ENCODE measurements around the gene GLI3.

GLI3 gene

GRCh38 chr7:42143711-42144600 is 93.1 kb downstream of the GLI3 start:
- no peak for DNase-seq (ENCODE audit: low spot score)

DNA sequence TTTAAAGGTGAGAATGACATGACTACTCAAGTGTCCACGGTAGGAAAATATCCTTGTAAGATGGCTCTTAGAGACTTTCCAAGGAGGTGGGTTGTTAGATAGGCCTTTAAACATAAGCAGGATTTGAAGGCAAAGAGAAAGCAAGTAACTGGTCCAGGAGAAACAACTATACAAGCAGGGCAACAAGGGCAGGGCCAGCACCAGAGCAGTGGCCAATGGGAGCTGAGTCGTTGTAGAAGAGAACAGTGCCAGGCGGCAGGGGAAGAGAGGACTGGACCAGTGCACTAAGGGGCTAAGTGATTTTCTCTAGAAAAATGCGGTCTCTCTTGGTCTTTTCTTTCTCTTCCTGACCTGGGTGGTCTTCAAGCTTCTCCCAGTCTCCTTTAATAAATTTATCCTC is 94.9 kb downstream of the GLI3 start:
- no peak for DNase-seq (ENCODE audit: low spot score)

DNA sequence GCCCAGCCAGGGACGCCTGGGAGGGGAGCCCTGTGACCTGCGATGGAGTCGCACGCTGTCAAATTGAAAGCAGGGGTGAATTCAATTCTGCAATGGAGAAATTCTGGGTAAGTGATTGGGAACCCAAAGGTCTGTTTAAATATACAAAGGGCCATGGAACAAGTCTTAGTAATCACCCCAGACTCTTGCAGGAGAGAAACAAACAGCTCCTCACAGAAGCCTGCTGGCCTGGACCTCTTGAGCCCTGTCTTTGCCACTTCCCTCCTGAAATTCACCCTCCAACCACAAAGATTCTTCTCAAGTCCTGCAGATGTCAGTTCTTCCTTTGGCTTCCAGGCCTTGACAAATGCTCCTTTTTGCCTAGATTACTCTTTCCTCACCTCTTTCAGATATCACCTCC is 97.3 kb downstream of the GLI3 start:
- DNase-seq (ENCODE audit: low spot score), result no peak

GRCh38 chr7:42138691-42139090 is 98.3 kb downstream of the GLI3 start:
- no peak for DNase-seq (ENCODE audit: low spot score)

- DNase-seq (ENCODE audit: low spot score), result no peak
Measured at GRCh38 chr7:42137941-42138340, 99.1 kb downstream of the GLI3 start.

DNA sequence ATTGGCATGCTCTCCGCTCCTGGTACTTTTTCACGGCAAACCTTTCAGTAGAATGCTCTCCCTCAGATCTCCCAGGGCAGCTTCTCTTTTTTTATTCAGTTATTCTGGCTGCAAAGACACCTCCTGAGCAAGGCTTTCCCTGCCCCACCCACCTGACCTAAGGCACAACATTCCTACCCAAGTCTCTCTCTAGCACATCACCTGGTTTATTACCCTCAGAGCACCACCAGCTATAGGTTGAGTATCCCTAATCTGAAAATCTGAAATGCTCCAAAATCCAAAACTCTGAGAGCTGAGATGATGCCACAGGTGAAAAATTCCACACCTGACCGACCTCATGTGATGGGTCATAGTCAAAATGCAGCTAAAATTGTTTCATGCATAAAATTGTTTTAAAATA is 99.6 kb downstream of the GLI3 start:
- no peak for DNase-seq (ENCODE audit: low spot score)

- no peak for DNase-seq (ENCODE audit: low spot score)
Measured at GRCh38 chr7:42135728-42136127, 101.3 kb downstream of the GLI3 start.

DNA sequence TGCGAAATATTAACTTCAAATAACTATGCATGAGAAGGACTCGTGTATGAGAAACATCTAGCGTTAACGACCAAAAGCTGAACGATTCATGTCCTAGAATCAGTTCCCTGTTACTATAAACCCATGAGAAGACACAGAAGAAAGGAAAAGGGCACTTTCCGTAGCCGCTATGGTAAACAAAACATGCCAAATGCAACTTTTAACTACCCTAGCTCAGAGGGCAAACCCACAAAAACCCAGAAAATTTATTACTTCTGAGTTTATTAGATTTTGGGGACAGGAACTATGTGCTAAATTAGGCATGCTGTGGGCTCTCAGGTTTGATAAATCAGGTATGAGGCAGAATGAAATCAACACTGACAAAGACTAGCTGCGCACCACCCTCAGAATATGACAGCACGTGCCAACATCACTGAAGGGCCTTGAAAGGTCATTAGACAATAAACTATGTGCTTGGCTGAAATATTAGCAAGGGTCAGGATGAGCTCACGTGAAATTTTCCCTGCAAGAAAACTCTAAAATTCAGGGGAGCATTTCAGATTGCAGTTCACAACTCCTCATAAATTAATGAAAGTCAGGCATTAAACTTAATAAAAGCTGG is 102.6 kb downstream of the GLI3 start:
- no peak for DNase-seq (ENCODE audit: low spot score)

GRCh38 chr7:42133321-42133720 is 103.7 kb downstream of the GLI3 start:
- DNase-seq (ENCODE audit: low spot score), result no peak

DNA sequence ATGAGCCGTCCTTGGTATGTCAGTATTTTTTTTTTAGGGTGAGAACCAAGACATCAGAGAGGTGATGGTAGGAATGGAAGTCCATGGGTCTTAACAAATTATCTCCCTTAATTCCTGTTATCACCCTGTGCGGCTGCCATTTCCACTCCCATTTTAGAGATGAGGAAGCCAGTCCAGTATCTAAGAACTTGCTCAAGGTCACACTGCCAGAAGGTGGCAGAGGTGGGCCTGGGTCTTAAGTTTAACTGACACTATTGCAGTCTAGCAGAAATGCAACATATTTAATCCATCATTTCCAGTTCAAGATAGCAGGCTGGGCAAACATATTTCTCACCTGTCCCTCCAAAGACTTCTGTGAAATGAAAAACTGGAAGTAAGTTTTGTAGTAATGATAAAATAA is 108.3 kb downstream of the GLI3 start:
- DNase-seq (ENCODE audit: low spot score), result no peak

GRCh38 chr7:42127232-42127622 is 109.8 kb downstream of the GLI3 start:
- no peak for DNase-seq (ENCODE audit: low spot score)

- DNase-seq (ENCODE audit: low spot score), result no peak
Measured at GRCh38 chr7:42126475-42127231, 110.4 kb downstream of the GLI3 start.

DNA sequence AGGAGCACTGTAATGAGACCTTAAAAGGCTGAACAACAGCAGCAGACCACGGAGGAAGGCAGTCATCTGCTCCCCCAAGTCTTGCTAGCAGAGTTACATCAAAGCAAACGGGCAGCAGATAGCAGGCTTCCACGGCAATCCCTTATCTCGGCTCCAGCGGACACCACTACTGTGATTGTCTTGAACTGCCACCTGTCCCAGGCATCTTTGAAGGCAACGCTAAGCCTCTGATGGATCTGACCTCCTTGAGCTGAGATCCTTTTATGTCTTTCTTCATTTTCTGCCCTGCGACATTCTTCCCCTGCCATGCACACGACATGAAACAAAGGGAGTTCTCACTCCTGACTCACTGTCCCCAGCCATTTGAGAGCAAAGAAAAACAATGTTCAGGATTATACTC is 111.7 kb downstream of the GLI3 start:
- no peak for DNase-seq (ENCODE audit: low spot score)

DNA sequence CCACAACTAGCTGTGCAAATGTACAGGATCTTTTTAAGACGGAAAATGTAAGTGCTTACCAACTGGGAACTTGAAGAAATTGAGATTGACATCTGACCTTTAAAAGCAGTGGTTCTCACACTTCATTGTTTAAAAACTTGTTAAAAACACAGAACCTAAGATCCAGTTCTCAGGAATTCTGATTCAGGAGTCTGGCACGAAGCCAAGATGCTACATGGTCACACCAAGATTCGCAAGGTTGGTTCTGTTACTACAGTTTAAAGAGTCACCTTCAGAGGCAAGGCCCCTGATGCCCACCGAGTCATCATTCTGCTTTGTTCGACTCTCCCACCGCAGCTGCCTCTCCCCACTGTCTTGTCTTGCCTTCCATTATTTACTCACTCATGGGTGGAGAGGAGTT is 113.3 kb downstream of the GLI3 start:
- DNase-seq (ENCODE audit: low spot score), result no peak

GRCh38 chr7:42120191-42120590 is 116.8 kb downstream of the GLI3 start:
- no peak for DNase-seq (ENCODE audit: low spot score)

GRCh38 chr7:42117201-42117600 is 119.8 kb downstream of the GLI3 start:
- DNase-seq (ENCODE audit: low spot score), result no peak

DNA sequence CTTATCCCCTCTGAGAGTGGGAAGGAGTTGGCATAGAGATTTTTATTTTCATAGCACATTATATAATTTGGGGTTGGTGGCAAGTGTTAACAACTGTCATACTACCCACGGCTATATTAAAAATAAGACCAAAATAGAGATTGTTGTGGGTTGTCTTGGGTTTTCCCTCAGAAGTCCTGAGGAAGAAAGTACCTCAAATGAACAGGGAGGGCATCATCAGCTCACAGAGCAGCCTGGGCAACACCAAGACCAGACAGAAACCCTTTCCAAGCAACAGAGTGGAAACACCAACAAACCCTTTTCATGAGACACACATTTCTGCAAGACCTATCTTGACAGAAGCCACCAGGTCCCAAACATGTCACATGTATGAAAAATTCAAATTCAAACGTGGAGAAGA is 121.2 kb downstream of the GLI3 start:
- no peak for DNase-seq (ENCODE audit: low spot score)

GRCh38 chr7:42110333-42110732 is 126.7 kb downstream of the GLI3 start:
- no peak for DNase-seq (ENCODE audit: low spot score)

DNA sequence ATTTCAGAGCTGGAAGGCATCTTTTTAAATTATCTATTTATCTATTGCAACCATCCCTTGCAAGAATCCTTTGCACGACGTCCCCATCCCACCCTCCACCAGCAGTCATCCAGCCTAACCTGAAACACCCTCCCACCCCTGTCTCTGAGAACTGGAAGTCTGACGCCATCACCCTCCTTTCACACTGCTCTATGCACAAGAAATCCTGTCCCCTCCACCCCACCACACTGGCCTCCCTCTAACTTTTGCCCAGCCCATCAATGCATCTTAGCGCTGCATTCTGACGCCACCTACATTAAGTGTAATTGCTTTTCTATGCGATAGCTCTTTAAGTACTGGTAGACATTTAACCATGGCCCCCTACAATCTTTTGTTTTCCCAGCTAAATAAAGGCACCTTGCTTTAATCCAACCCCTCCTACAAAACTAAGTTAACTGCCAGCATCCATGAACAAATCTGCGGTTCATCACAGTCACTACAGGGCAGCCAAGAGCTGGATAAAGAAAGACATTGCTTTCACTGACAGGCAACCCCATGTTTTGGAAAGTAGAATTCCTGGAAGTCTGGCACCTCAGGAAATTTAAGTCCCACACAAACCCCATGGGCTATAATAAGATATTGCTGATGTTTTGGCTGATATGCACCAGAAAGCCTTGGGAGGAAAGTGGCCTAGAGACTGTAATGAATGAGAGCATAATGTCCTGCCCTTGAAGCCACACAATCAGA is 128.0 kb downstream of the GLI3 start:
- no peak for DNase-seq (ENCODE audit: low spot score)

DNA sequence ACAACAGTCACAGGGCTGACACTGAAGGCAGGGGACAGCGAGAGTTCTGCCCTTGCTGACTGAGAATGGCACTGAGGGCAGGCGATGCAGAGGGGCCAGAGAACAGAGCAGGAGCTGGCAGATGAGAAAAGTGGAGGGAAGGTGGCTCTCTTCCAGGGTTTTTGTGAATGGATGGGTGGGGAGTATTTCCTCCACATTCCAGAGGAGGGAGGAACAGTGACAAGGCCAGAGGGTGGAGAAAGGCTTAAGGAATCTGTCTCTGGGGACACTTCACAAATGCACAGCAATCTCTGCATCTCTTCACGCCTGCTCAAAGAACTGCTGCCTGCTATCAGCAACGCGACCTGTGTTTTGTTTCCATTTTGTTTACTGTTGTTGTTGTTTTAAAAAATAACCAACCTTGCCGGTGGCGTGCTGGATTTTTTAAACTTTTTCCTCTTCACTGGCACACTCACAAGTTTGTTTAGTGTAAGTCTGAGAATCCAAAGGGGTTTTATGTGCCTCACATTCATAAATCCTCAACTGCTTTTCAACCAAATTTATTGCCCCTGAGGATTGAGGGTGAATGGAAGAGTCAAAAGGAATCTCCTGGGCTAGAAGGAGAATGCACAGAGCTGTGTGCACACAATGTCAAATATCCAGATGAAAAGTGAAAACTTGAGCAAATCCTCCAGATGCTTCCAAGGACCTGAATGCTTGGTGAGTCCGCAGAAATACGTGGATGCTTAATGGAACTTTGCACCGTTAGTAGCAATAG is 129.3 kb downstream of the GLI3 start:
- no peak for DNase-seq (ENCODE audit: low spot score)

DNA sequence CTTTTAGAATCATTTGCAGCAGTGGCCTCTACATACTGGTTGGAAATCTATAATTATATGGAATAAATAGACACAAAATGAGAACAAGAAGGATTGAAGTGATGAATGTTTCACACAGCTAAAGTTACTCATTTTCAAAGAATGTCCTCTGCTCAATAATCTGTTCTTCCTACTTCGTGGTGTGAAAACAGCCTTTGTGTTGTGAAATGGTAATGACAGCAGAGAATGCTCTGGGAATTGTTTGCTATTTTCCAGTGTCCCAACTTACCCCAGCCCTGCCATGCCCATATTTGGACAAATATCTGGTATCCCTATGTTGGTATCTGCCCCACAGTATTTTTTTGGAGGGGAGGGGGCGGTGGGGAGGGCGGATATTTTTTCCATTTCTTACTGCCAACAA is 130.4 kb downstream of the GLI3 start:
- no peak for DNase-seq (ENCODE audit: low spot score)

Measured in CD4-positive, alpha-beta T cell treated with Interleukin-6 at 100 ng/mL for 8 hours (primary cell).